HG02588 (cell line): ENCODE measurements around the gene DUSP22.

Source experiments
- ATAC-seq: cut with Tn5 transposase; IDR thresholded peaks from one replicate; pipeline ENCODE4 v1.9.1; 2021; ENCODE audit warnings: mild to moderate bottlenecking, moderate library complexity; ENCODE audit not compliant: unreplicated experiment

Gene DUSP22

GRCh38 chr6:308768-309167, 16.5 kb downstream of the DUSP22 start:
- no peak for ATAC-seq

GRCh38 chr6:309947-310346, 17.7 kb downstream of the DUSP22 start:
- ATAC-seq, result no peak

GRCh38 chr6:310671-311070, 18.4 kb downstream of the DUSP22 start:
- no peak for ATAC-seq

- ATAC-seq, result no peak
These were observed 19.5 kb downstream of the DUSP22 start for GRCh38 chr6:311679-312220.

- ATAC-seq, result no peak
These were observed 20.8 kb downstream of the DUSP22 start for GRCh38 chr6:313087-313486.

GRCh38 chr6:313917-314316, 21.6 kb downstream of the DUSP22 start:
- ATAC-seq, result no peak

- no peak for ATAC-seq
These were observed 22.1 kb downstream of the DUSP22 start for GRCh38 chr6:314377-314776.

- ATAC-seq, result no peak
These were observed 22.9 kb downstream of the DUSP22 start for GRCh38 chr6:315226-315625.

- ATAC-seq, result no peak
These were observed 23.9 kb downstream of the DUSP22 start for GRCh38 chr6:315921-316752.

GRCh38 chr6:316753-317038, 24.4 kb downstream of the DUSP22 start:
- no peak for ATAC-seq

GRCh38 chr6:317060-317447, 24.8 kb downstream of the DUSP22 start:
- no peak for ATAC-seq

GRCh38 chr6:317448-318144, 25.3 kb downstream of the DUSP22 start:
- peak; percentile 29 for ATAC-seq

- no peak for ATAC-seq
These were observed 26.1 kb downstream of the DUSP22 start for GRCh38 chr6:318243-318890.

- ATAC-seq, result peak; percentile 42
These were observed 27.2 kb downstream of the DUSP22 start for GRCh38 chr6:319177-320131.

- ATAC-seq, result no peak
These were observed 28.3 kb downstream of the DUSP22 start for GRCh38 chr6:320351-321157.

- no peak for ATAC-seq
These were observed 28.8 kb downstream of the DUSP22 start for GRCh38 chr6:321158-321438.

- no peak for ATAC-seq
These were observed 29.4 kb downstream of the DUSP22 start for GRCh38 chr6:321536-322258.

- no peak for ATAC-seq
These were observed 30.1 kb downstream of the DUSP22 start for GRCh38 chr6:322259-322930.
